CD4-positive, alpha-beta T cell treated with Interleukin-12 subunit alpha and Interleukin-12 subunit beta, for 1 hour (primary cell): Measurements from ENCODE around the gene ZMIZ1.

Source experiments
- DNase-seq: peaks from one replicate; pipeline ENCODE4 v3.0.0-alpha.2; 2020

The ZMIZ1 gene

DNA sequence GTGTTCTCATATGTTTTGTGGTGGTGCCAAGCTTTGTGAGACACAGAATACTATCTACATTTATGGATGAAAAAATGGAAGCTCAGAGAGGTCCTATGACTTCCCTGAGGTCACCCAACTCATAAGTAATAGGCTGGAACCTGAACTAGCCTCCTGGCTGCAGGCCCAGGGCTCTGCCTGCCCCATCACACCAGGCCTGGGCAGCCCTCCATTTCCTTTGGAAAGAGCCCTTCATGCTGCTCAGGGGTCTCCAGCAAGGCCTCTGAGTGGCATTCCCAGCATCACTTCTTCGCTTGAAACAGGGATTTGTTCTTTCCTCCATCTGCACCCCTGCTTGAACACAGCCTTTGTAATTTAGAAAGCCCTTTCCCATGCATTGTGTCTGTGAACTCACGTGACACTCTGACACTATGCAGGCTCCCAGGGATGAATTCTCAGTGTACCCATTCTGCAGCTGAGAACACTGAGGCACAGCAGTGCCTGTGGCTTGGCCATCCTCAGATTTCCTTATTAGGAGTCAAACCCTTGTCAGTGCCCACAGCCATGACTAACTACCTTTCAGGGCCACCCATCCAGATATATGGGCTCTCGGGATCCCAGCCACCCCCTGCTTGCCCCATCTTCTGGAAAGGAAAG lies 150.7 kb downstream of the ZMIZ1 start:
- DNase-seq = no peak

DNA sequence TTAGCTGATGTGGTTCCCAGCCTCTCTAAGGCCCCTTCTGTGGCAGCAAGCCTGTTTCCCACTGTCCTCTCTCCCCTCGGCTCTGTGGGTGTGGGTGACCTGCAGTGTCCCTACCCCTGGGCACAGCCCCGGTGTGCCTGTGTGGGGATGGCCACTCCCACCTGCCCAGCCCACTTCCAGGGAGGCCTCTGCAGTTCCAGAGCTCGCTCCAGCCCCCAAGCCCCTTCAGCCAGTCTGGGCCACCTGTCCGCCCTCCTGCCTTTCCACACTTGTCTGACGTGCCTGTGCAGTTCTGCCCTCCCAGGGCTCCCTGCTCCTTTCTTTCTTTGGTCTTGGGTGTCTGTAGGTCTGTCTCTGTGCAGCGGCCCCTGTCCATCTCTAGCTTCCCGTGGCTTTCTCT lies 151.5 kb downstream of the ZMIZ1 start:
- DNase-seq = no peak

DNA sequence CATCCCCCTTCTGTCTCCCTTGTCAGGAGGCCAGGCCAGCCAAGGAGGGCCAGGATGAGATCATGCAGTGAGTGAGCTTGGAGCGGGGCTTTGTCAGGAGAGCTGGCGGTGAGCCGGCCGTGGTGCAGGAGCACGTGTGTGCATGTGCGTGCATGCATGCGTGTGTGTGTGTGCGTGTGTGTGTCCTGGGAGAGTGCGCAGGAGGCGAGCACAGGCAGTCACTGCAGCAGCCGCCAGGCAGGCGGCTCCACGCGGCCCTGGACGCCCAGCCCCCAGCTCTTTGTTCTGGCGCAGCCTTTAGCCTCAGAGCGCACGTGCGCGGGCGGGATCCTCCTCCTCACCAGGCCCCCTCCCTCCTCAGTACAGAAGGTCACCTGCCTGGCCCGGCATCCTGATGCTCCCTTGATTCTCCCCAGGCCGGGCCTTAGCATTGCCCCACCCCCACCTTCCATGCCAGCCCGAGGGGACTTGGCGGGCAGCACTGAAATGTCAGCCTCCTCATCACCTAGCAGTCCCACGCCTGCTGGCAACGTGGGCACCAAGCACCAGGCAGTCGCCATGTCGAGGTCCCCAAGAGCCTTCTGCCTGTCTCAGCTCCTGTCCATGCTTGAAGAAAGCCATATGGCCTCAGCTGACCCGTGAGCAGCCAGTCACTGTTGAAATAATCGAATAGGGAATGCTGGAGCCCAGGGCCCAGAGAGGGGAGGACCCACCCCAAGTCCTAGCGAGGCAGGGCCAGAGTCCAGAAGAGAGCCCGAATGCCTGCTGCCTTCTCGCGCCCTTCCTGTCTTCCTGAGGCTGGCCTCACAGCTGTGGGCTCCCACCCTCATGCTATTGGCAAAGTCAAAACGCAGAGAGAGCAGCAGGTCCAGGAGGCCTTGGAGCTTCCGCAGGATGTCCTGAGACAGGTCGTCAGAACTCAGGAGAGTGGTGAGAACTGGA lies 152.6 kb downstream of the ZMIZ1 start:
- no peak for DNase-seq

DNA sequence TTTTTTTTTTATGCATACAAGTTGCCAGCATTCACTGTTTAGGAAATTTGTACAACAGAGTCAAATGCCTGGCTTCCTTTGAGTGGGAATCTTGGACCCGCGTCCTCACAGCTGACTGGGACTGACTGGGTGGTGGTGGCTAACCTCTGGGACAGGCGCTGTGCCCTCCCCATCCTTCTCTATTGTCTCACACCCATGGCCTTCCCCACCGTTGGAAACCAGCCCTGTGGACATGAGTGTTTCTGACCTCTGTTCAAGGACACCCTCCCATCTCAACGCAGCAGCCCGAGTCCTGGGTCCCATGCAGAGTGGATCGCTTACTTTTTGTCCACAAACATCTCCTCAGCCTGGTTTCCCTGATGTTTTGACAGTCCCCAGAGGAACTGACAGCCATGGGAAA lies 153.4 kb downstream of the ZMIZ1 start:
- no peak for DNase-seq

DNA sequence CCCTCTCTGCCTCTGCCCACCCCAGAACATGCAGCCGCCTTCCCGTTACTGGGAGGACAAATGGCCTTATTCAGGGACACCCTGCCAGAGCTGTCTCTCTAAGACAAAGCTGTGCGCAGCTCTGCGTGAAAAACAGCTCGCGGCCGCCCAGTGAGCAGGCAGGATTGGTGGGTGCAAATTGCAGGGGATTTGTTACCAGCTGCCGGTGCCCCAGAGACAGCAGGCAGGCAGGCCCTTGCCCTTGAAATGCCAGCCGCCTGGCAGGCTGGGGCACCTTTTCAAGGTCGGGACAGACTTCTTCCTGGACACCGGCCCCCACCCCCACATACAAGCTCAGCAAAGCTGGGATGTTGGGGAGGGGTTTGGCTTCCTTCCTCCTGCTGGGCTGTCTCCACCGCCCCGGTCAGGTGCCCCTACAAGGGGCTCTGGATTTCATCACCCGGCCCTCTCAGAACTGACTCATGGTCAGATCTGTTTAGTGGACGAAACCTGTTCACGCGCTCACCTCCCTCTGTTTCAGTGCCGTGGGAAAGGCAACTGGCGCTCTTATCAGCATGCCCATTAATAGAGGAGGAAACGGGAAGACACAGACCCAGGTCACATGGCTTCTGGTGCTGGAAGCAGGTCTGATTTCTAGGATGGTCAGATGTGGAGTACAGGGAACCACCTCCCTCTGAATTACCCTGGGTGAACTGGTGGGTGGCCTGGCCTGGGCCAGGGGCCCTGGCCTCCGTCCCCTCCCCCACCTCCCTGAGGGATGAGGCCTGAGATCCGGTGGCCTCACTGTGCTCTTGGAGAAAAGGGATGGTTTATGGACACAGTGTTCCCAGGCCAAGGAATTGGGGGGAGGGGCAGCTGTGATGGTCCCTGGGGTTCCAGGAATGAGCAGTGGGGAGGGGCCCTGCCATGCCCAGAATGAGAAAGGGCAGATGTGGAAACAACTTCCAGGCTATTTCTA lies 154.6 kb downstream of the ZMIZ1 start:
- DNase-seq = no peak

DNA sequence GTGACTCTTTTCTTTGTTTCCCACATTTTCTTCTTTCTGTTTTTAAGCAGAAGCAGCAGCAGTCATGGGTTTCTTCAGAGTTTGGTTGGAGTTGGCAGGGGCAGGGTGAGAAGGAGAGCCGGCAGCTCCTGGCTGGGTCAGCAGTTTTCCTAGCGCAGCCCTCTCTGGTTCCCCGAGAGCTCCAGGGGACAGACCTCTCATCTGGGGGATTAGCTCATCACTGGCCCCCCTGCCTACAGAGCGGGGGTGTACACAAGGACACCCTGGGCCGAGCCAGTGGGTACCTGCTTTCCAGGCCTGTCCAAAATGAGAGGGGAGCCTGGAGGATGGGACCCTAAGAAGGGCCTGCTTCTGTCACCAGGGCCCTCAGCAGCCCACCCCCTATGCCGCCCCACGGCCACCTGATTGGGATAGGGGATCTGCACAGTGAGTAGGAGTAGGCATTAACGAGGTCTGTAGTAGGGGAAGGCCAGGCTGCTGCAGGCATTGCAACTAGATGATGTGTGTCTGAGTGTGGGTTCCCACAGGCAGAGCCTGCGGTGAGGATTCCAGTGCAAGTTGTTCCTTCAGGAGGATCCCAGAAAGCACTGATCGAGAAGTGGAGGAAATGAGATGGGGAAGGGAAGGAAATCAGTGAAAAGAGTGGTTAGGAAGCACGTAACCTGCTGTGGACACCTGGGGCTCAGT lies 155.6 kb downstream of the ZMIZ1 start:
- no peak for DNase-seq

DNA sequence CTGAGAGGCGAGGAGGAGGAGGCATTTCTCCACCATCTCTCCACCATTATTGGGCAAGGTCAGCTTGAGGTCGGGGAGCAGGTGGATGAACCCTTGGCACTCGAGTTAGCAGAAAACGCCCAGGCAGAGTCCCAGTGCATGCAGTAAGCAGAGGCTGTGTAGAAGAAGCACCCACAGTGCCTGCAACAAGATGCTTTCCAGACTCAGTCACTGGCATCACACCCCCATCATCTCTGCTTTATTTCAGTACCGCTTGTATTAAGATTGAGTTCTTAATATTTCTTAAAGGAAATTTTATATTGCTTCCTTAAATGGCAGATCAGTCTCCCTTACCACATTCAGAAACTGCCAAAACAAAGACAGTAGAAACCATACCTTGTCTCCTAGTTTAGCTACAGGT lies 156.2 kb downstream of the ZMIZ1 start:
- no peak for DNase-seq

DNA sequence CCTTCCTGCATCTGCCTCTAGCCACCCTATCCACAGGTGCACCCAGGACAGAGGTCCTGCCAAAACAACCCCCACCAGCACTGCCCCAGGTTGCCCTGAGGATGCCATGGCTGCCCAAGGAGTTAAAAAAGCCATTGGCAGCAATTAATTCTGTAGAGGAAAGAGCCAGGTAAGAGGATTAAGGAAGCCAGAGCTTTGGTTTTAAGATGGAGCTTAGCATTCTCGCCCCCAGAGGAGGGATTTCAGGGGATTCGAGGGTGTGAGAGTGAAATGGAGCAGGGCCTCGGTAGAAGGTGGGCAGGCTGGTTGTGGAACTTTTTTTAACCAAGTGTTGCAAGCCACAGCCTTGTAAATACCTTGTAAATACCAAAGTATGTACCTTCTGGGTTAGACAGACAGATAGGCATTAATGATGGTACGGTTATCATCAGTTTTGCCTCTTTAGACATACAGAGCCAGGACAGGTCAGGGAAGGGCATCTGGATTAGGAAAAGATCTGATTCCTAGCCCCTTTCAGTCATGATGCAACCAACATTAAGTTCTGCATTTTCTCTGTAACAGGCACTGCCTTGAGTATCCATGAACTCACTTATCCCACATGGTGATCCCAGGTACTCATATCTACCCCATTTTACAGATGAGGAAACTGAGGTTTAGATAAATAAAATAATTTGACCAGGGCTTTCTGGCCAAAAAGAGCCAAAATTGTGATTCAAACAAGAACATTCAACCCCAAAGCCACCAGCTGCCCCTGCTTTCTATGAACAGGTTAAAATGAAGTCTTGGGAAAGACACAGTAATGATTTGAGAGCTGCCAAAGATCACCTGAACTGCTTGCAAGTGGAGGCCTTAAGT lies 157.9 kb downstream of the ZMIZ1 start:
- no peak for DNase-seq

DNA sequence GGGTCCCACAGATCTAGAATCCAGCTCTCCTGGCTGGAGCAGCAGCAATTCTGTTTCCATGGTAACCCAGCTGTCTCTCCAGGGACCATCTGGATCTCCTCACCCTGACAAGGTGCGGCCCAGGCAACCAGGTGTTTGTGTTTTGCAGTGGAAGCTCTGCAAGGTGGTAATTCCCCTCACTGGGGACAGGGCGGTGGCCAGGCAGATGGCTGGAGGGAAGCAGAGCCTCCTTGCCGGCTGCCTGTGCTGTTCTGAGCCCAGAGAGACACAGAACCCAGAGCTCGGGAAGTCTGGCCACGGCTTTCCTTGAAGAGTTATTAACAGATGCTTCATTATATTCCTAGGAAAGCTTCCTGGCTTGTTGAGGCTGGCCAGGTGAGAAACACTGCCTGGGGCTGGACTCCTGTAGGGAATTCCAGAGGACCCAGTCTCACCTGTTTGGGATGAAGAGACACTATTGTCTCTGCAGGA lies 160.3 kb downstream of the ZMIZ1 start:
- DNase-seq = no peak

DNA sequence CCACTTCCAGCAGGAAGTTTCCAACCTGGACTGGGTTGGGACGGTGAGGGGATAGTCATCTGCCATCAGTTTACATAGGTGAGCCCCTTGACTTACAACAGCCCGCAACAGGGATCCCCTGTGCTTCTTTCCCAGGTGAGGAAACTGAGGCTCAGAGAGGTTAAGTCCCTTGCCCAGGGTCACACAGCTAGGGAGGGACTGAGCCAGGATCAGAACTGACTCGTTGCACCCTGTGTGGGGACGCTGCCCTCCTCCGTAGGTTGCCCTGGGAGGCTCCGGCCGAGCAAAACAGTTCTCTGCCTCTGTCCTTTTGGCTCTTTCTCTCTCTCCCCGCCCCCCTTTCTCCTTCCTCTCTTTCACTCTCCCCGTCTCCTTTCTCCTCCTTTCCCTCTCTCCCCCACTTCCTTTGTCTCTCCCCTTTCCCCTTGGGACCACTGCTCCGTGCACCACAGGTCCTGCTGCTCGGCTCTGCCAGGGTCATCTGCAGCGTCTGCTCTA lies 161.1 kb downstream of the ZMIZ1 start:
- DNase-seq = no peak

DNA sequence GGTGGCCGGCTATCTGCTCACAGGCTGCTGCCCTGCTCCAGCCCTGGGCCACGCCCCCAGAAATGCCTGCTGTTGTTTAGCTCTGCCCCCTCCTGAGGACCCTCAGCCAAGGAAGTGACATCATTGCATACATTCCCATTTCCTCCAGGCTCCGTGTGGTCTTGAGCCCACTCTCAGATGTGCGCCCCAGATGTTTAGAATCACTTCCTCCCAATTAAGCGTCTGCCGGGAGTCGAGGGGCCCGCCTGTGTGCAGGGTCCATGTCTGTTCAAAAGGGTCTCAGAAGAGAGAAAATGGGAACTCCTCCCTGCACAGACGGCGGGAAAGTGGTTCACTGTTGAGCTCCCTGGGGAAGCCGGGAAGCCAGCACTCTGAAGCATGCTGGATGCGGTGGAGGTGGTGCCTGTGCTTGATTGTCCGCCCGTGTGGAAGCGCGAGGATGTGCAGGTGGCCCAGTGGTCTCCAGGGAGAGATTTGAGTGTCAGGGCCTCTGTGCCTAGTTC lies 161.6 kb downstream of the ZMIZ1 start:
- no peak for DNase-seq

DNA sequence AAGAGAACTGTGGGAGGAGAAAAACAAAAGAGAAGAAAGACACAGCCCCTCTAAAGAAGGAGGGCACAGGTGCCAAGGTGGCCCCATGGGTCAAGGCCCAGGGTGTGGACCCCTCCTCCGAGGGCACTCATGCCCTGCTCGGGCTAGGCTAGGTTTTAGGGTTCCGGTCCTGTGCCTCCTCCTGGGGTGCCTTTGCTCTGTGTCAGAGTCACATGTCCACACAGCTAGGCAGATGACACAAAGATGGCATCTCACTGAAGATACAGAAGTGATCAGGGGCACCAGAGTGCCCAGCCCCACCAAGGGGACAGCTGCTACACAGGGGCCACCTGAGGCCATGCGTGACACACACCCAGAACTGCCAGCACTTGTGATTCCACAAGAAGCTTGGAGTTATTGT lies 162.1 kb downstream of the ZMIZ1 start:
- DNase-seq = no peak

DNA sequence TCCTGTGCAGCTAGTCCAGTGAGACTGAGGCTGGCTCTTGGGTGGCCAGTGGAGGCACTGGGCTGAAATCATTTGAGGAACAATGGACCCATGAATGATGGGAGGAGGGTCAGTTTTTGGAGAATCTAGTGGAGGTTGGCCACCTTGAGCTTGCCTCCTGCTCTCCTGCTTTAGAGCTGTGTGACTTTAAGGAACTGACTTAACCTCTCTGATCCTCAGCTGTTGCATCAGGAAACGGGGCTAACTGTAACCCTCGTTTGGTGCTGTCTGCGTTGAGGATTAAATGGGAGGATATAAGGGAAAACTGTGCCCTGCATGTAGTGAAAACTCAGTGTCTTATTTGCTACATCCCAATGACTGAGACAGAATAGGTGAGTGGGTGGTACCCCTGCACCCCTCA lies 163.1 kb downstream of the ZMIZ1 start:
- no peak for DNase-seq

DNA sequence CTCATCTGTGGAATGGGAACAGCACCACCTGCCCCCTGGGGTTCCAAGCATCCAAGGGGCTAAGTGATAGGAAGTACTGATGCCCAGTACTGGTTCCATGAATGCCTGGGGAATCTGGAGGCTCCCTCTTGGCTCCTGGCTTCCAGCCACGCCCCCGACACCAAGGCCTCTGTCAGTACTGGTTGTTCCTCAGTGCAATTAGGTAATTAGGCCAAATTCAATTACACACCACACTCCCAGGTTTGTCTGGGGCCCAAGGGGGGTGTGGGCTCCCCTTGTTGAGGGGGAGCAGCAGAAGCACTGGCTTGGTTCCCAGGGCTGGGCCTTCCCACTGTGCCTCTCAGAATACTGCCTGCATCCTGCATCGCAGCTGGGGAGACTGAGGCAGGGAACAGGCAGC lies 164.1 kb downstream of the ZMIZ1 start:
- no peak for DNase-seq

DNA sequence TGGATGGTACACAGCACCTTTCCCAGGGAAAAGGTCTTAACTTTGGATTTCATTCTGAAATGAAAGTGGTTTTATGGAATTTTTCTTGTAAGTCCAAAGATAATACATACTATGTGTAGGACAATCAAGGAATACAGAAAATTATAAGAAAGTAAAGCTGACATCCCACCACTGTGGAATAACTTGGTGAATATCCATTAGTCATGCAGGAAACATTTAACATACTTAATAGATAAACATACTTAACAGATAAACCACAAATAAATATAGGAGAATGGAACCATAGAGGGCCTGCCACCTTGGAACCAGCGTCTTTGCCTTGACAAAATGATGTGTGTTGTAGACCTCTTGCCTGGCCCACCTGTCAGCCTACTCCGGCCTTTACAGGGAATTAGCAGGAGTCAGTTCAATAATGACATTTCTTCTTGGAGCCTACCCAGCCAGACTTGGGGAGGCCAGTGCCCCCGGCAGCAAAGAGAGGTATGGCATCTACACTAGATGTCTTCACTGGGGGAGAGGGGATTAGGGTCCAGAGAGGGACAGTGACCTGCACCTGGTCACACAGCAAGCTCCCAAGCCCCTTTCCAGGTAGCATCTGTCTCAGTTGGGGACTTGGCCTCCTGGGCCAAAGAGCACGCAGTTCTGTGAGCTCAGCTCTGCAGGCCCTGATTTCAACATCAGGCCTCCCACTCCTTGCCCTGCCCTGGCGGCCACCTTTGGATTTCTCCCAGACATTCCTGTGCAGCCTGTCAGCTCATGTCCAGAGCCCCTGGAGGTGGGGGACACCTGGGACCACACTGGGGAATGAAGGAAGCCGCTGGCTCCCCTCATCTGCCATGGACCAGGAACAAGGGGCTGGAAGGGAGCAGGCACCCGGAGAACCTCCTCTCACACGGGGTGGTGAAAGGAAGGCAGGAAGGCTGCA lies 165.9 kb downstream of the ZMIZ1 start:
- no peak for DNase-seq

DNA sequence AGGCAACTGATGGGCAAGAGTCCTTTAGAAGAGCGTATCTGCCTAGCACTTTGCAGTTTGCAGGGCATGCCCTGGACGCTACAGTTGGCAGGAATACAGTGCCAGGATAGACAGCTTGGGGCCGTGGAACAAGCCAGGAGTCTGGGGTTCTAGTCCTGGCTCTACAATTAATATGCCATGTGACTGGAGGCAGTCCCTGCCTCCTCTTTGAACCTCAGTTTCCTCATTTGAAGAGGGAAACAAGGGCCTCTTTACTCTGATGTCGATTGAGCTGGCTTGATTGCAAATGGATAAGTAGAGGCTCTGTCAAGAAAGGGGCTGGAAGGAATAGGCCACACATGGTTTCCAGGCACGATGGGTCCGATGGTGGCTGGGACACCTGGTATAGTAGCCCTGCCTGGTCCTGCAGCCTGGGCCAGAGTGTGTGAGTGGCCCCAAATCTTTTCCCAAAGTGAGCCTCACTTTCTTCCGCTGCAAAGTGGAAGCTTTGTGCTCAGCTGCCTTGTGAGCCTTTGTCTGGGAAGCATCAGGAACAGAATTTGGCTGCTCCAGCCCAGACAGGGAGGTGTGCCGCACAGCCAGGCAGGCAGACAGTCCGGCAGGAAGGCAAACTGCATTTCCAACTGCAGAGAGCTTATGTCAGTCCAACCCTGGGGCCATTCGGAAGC lies 167.1 kb downstream of the ZMIZ1 start:
- DNase-seq = no peak

DNA sequence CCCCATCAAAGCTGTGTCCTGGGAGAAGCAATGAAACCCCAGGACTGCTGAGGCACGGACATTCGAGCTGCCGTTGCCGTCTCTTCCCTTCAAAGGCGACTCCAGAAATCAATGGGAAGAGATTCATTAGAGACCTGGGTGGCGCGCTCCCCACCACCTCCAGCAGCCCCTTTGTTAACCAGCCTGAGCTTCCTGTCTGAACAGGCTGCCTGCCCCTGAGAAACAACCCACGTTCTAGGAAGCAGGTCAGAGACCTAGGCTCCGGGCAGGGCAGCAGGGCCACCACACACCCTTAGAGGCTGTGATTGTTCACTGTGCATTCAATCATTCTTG lies 167.6 kb downstream of the ZMIZ1 start:
- no peak for DNase-seq

DNA sequence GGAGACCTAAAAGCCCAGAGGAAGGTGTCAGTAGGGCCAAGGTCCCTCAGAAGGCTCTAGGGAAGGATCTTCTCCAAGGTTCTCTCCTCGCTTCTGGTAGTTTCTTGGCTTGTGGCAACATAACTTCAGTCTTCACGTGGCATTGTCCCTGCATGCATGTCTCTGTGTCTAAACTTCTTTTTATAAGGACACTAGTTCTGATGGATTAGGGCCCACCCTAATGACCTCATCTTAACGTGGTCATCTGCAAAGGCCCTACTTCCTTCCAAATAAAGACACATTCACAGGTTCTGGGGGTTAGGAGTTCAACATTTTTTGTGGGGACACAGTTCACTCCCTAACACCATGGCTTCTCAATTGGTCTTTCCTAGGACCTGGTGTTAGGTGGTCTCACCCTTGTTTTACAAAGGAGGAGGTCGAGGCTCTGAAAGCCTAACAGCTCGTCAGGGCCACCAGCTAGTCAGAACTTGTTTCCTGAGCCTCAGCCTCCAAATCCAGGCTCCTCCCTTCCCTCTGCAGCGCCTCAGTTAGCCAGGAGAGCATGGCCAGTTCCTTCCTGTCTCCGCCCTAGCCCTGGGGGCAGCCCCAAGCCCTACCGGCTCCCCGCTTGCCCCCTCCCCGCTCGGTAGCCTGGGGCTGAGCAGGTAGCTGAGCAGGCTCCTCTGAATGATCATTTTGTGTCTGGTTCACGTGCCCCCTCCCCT lies 168.8 kb downstream of the ZMIZ1 start:
- DNase-seq = no peak

DNA sequence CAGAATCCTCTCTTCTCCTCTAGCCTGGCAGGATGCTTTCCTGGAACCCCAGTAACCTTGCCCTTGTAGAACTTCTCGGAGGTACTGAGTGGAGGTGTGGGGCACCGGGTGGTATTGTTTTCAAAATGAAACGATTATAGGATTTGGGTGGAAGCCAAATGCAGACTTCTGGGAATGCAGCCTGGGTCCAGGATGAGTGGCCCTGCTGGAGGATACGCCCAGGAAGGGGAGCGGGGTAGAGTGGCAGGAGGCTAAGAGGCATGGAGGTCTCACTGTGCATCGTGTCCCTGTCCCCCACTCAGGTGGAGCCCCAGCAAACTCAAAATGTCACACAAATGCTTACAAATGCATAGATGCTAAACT lies 169.4 kb downstream of the ZMIZ1 start:
- DNase-seq = no peak
